Panc1 (cell line): ENCODE data around the gene IRF8. TPM values are rescaled to one million over a fixed set of nuclear protein-coding genes. Genes with fewer than 3 reads are reported as not detected.

ENCODE experiments used
- ATAC-seq: fragments of 200-7000 bp; cut with Tn5 transposase; 2 replicates; pipeline ENCODE4 v1.9.1; 2020; ENCODE audit warnings: mild to moderate bottlenecking, moderate library complexity
- BruUV-seq: library from RNA; stranded (reverse); fragments of 400-500 nt; replicated peaks from 2 replicates; lab custom pipeline; 2021; lab: Mats Ljungman, UMichigan
- CTCF ChIA-PET: fragments of 300-600 bp; sonication (Branson Sonifier 250); formaldehyde crosslinking; loops from one replicate; lab custom pipeline; 2022; ENCODE audit warnings: antibody characterized with exemption; lab: Charles Lee
- POLR2A ChIA-PET: fragments of 300-600 bp; sonication (Branson Sonifier 250); formaldehyde crosslinking; loops from one replicate; lab custom pipeline; 2022; ENCODE audit warnings: antibody characterized with exemption; lab: Charles Lee
- DNase-seq: peaks from one replicate; pipeline ENCODE4 v3.0.0-alpha.2; 2010; ENCODE audit warnings: low read depth, low spot score
- H3K27ac ChIP-seq: 2 replicates; pipeline ENCODE4 v1.5.1; 2011; ENCODE audit warnings: mild to moderate bottlenecking, low read length, inconsistent platforms
- H3K27me3 ChIP-seq: fragments of 200-500 bp; sonication (Bioruptor generic); 2 replicates; pipeline ENCODE4 v1.6.0; 2014; ENCODE audit warnings: low read length, inconsistent platforms; ENCODE audit not compliant: control insufficient read depth, insufficient read depth
- H3K36me3 ChIP-seq: fragments of 200-500 bp; sonication (Bioruptor generic); 2 replicates; pipeline ENCODE4 v1.5.1; 2014; ENCODE audit warnings: inconsistent platforms, mild to moderate bottlenecking, low read length, moderate library complexity; ENCODE audit not compliant: control insufficient read depth, insufficient read depth
- H3K4me1 ChIP-seq: 2 replicates; pipeline ENCODE4 v1.5.1; 2011; ENCODE audit warnings: inconsistent platforms, mild to moderate bottlenecking, low read length, moderate library complexity; ENCODE audit not compliant: control insufficient read depth, insufficient read depth
- H3K4me3 ChIP-seq, 2 experiments: 2 replicates each; pipeline ENCODE4 v1.5.1; 2011 to 2012; ENCODE audit warnings: low read depth in 2 of 2, low read length in 2 of 2, mild to moderate bottlenecking in 2 of 2, inconsistent platforms in 1 of 2, moderate library complexity in 1 of 2
- H3K9me3 ChIP-seq: fragments of 200-500 bp; sonication (Bioruptor generic); 2 replicates; pipeline ENCODE4 v1.5.1; 2014; ENCODE audit warnings: low read depth, mild to moderate bottlenecking, inconsistent platforms, low read length, moderate library complexity; ENCODE audit not compliant: control insufficient read depth, insufficient read depth
- POLR2AphosphoS5 ChIP-seq: IDR thresholded peaks from 2 replicates; pipeline ENCODE4 v1.6.1; 2012; ENCODE audit warnings: mild to moderate bottlenecking, low read depth, low read length, moderate library complexity
- SIN3A ChIP-seq: IDR thresholded peaks from 2 replicates; pipeline ENCODE4 v1.6.1; 2012; ENCODE audit warnings: low read depth, mild to moderate bottlenecking, low read length, moderate library complexity, borderline replicate concordance; ENCODE audit not compliant: insufficient read depth
- TCF7L2 ChIP-seq: IDR thresholded peaks from 2 replicates; pipeline ENCODE4 v1.6.1; 2011; ENCODE audit warnings: mild to moderate bottlenecking, low read depth, low read length, inconsistent platforms
- in situ Hi-C: cut with HindIII; loops from 2 replicates; pipeline ENCODE4 v1.10.0; 2016; ENCODE audit warnings: low sequenced_read_pairs, low pct_unique_long_range_greater_than_20kb
- intact Hi-C: fragments of 100-400 bp; cut with micrococcal nuclease; formaldehyde crosslinking; loops from one replicate; pipeline ENCODE4 v1.10.0; 2022; ENCODE audit not compliant: unreplicated experiment
- total RNA-seq: library from RNA; stranded (reverse); gene quantifications from one replicate; pipeline ENCODE4 v1.2.1, GENCODE V29; 2021; ENCODE audit not compliant: unreplicated experiment
- TF ChIP-seq, protein P1 (sequence below): fragments of 450-650 bp; IDR thresholded peaks from 2 replicates; pipeline ENCODE4 v1.5.1; 2017; ENCODE audit warnings: mild to moderate bottlenecking
- TF ChIP-seq, protein P2 (sequence below), 2 experiments: IDR thresholded peaks; 2 replicates each; pipeline ENCODE4 v1.6.1; 2011 to 2012; ENCODE audit warnings: low read depth in 2 of 2, control low read depth in 1 of 2, low read length in 1 of 2, mild to moderate bottlenecking in 1 of 2, moderate library complexity in 1 of 2; ENCODE audit not compliant: insufficient read depth in 1 of 2

IRF8 gene
- total RNA-seq, 1 experiment from 2014 or later = 0.62 TPM

DNA sequence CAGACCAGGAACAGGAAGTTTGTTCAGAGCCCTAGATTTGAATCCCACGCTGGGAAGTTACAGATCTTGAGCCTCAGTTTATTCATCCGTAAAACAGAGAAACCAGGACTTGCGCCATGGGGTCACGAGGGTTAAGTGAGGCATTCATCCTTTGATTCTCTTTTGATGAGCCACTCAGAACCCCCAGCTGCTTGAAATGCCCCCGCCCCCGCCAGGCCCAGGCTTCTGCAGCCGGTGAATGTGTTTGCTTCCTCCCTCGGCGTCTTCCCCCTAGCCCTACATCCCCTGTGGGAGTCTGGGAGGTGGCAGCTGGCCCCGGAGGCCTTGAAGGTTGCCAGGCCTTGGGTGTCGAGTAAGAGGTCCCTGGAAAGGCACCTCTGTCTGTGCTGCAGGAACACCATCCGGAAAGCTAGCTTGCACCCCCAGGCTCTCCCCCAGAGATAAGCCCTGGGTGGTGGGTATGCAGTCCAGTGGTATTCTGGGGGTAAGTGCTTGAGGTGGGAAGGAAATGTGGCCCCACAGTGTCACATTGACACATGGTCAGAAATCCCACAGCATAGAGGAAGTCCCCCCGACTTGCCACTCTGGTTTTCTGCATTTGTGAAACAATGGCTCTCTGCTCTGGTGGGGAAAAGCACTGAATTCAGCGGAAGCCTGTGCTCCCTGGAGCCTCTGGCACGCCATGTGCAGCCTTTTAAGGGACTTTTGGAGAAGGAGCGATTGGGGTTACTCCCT lies 14.9 kb downstream of the IRF8 start:
- ATAC-seq = no peak
- BruUV-seq = no TSS peak
- intact Hi-C loops = no loop called here
- POLR2A ChIA-PET = no interaction called here
- CTCF ChIA-PET = no interaction called here
- in situ Hi-C loops = no loop called here
- Histone ChIP-seq H3K4me1 (no peaks in the 10 kb centered on the region; the same call in 1 of the 2 replicates), H3K36me3 (no peaks in the 10 kb centered on the region), H3K27me3 (no peaks in the 10 kb centered on the region), H3K27ac (no peak overlapping the region), H3K9me3 (no peaks in the 10 kb centered on the region), H3K4me3 (no peak overlapping the region)
- TF ChIP-seq POLR2AphosphoS5 = no peak
- TF ChIP-seq, protein P1, sequence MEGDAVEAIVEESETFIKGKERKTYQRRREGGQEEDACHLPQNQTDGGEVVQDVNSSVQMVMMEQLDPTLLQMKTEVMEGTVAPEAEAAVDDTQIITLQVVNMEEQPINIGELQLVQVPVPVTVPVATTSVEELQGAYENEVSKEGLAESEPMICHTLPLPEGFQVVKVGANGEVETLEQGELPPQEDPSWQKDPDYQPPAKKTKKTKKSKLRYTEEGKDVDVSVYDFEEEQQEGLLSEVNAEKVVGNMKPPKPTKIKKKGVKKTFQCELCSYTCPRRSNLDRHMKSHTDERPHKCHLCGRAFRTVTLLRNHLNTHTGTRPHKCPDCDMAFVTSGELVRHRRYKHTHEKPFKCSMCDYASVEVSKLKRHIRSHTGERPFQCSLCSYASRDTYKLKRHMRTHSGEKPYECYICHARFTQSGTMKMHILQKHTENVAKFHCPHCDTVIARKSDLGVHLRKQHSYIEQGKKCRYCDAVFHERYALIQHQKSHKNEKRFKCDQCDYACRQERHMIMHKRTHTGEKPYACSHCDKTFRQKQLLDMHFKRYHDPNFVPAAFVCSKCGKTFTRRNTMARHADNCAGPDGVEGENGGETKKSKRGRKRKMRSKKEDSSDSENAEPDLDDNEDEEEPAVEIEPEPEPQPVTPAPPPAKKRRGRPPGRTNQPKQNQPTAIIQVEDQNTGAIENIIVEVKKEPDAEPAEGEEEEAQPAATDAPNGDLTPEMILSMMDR = no peak
- DNase-seq = no peak

DNA sequence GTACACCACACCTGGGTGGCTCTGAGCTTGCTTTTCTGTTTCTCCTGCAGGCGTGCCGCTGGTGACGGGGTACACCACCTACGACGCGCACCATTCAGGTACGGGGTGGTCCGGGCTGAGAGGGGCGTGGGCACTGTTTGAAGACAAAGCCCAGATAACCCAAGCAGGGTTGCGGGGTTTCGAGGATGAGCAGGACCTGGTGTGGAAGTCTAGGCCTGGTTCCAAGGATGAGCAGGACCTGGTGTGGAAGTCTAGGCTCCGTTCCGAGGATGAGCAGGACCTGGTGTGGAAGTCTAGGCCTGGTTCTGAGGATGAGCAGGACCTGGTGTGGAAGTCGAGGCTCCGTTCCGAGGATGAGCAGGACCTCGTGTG lies 15.4 kb downstream of the IRF8 start:
- no TSS peak for BruUV-seq
- H3K4me1 ChIP-seq = no peaks in the 10 kb centered on the region; the same call in 1 of the 2 replicates
- H3K9me3 ChIP-seq = no peaks in the 10 kb centered on the region
- no peak overlapping the region for H3K27ac ChIP-seq
- no peak for DNase-seq
- in situ Hi-C loops (no loop called here), intact Hi-C loops (no loop called here)
- POLR2A ChIA-PET = no interaction called here
- no peaks in the 10 kb centered on the region for H3K27me3 ChIP-seq
- CTCF ChIA-PET = no interaction called here
- H3K36me3 ChIP-seq = no peaks in the 10 kb centered on the region
- ATAC-seq = no peak
- TF ChIP-seq, protein P2, sequence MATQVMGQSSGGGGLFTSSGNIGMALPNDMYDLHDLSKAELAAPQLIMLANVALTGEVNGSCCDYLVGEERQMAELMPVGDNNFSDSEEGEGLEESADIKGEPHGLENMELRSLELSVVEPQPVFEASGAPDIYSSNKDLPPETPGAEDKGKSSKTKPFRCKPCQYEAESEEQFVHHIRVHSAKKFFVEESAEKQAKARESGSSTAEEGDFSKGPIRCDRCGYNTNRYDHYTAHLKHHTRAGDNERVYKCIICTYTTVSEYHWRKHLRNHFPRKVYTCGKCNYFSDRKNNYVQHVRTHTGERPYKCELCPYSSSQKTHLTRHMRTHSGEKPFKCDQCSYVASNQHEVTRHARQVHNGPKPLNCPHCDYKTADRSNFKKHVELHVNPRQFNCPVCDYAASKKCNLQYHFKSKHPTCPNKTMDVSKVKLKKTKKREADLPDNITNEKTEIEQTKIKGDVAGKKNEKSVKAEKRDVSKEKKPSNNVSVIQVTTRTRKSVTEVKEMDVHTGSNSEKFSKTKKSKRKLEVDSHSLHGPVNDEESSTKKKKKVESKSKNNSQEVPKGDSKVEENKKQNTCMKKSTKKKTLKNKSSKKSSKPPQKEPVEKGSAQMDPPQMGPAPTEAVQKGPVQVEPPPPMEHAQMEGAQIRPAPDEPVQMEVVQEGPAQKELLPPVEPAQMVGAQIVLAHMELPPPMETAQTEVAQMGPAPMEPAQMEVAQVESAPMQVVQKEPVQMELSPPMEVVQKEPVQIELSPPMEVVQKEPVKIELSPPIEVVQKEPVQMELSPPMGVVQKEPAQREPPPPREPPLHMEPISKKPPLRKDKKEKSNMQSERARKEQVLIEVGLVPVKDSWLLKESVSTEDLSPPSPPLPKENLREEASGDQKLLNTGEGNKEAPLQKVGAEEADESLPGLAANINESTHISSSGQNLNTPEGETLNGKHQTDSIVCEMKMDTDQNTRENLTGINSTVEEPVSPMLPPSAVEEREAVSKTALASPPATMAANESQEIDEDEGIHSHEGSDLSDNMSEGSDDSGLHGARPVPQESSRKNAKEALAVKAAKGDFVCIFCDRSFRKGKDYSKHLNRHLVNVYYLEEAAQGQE (IDR thresholded peaks at IDR 0.05; ENCODE audit: insufficient read depth in 1 of 2, low read depth in 2 of 2, low read length in 1 of 2) = no peak
- TF ChIP-seq, protein P1 = no peak
- TF ChIP-seq SIN3A = no peak
- TF ChIP-seq TCF7L2 = no peak
- no peak for TF ChIP-seq POLR2AphosphoS5
- no peak overlapping the region for H3K4me3 ChIP-seq
